IMR-90 (cell line): ENCODE measurements around the gene KRT32. TPM values are rescaled to one million over a fixed set of nuclear protein-coding genes. Genes with fewer than 3 reads are reported as not detected.

Source experiments
- ATAC-seq: fragments of 200-7000 bp; cut with Tn5 transposase; 2 replicates; pipeline ENCODE4 v1.9.1; 2020; ENCODE audit warnings: low read depth, mild to moderate bottlenecking, moderate library complexity
- BruUV-seq: library from RNA; stranded (reverse); fragments of 400-500 nt; replicated peaks from 2 replicates; lab custom pipeline; 2021; lab: Mats Ljungman, UMichigan
- CTCF ChIA-PET: fragments of 300-600 bp; formaldehyde crosslinking; extraction: SDS; loops from one replicate; lab custom pipeline; 2021; ENCODE audit warnings: antibody characterized with exemption; lab: Yijun Ruan, JAX
- POLR2A ChIA-PET: fragments of 300-600 bp; sonication (Branson Sonifier 250); formaldehyde crosslinking; loops from one replicate; lab custom pipeline; 2022; ENCODE audit warnings: antibody characterized with exemption; ENCODE audit not compliant: unreplicated experiment; lab: Charles Lee
- DNase-seq: peaks from one replicate; pipeline ENCODE4 v3.0.0; 2013
- H2AFZ ChIP-seq: replicated peaks from 2 replicates; pipeline ENCODE3; 2013; ENCODE audit warnings: low read length, mild to moderate bottlenecking; ENCODE audit not compliant: poor library complexity
- H2AK5ac ChIP-seq: 2 replicates; pipeline ENCODE4 v1.6.1; 2013; ENCODE audit warnings: low read depth, low read length, inconsistent platforms
- H2AK9ac ChIP-seq: replicated peaks from 2 replicates; pipeline ENCODE3; 2013; ENCODE audit warnings: mild to moderate bottlenecking, low read depth, low read length, moderate library complexity; ENCODE audit not compliant: poor library complexity
- H2BK120ac ChIP-seq: 2 replicates; pipeline ENCODE4 v1.6.1; 2013; ENCODE audit warnings: low read depth, low read length, inconsistent platforms
- H2BK15ac ChIP-seq: 3 replicates; pipeline ENCODE4 v1.6.1; 2013; ENCODE audit warnings: low read depth, low read length, inconsistent platforms
- H2BK20ac ChIP-seq: 2 replicates; pipeline ENCODE4 v1.6.1; 2013; ENCODE audit warnings: low read depth, mild to moderate bottlenecking, inconsistent platforms, low read length, moderate library complexity
- H2BK5ac ChIP-seq: 2 replicates; pipeline ENCODE4 v1.6.1; 2013; ENCODE audit warnings: mild to moderate bottlenecking, low read depth, low read length, inconsistent platforms; ENCODE audit not compliant: poor library complexity, severe bottlenecking
- H3K14ac ChIP-seq: replicated peaks from 2 replicates; pipeline ENCODE4 v1.6.1; 2013; ENCODE audit warnings: low read depth, low read length, inconsistent platforms
- H3K18ac ChIP-seq: 2 replicates; pipeline ENCODE4 v1.6.1; 2013; ENCODE audit warnings: low read depth, low read length, control low read depth
- H3K23ac ChIP-seq: 2 replicates; pipeline ENCODE4 v1.6.1; 2013; ENCODE audit warnings: low read depth, low read length, inconsistent platforms
- H3K27ac ChIP-seq: 2 replicates; pipeline ENCODE4 v1.5.1; 2013; ENCODE audit warnings: mild to moderate bottlenecking, control low read depth, low read length; ENCODE audit not compliant: insufficient read depth
- H3K27me3 ChIP-seq: 2 replicates; pipeline ENCODE4 v1.6.1; 2013; ENCODE audit warnings: low read length; ENCODE audit not compliant: control insufficient read depth, insufficient read depth
- H3K36me3 ChIP-seq: 2 replicates; pipeline ENCODE4 v1.6.1; 2013; ENCODE audit warnings: low read length, mixed read lengths; ENCODE audit not compliant: control insufficient read depth, insufficient read depth
- H3K4ac ChIP-seq: 2 replicates; pipeline ENCODE4 v1.6.1; 2013; ENCODE audit warnings: low read depth, low read length, inconsistent platforms
- H3K4me1 ChIP-seq: 2 replicates; pipeline ENCODE4 v1.6.1; 2013; ENCODE audit warnings: low read length, mixed read lengths; ENCODE audit not compliant: control insufficient read depth, insufficient read depth
- H3K4me2 ChIP-seq: 2 replicates; pipeline ENCODE4 v1.6.1; 2013; ENCODE audit warnings: low read depth, mild to moderate bottlenecking, control low read depth, low read length, moderate library complexity
- H3K4me3 ChIP-seq: 2 replicates; pipeline ENCODE4 v1.5.1; 2013; ENCODE audit warnings: low read depth, mild to moderate bottlenecking, control low read depth, low read length, moderate library complexity; ENCODE audit not compliant: insufficient read depth
- H3K56ac ChIP-seq: 2 replicates; pipeline ENCODE4 v1.6.1; 2013; ENCODE audit warnings: low read length, inconsistent platforms; ENCODE audit not compliant: insufficient read depth; ENCODE audit errors: extremely low read depth
- H3K79me1 ChIP-seq, 2 experiments: 2 replicates each; pipeline ENCODE4 v1.6.1; 2013; ENCODE audit warnings: low read length in 2 of 2, inconsistent platforms in 1 of 2, low read depth in 1 of 2
- H3K9ac ChIP-seq: 2 replicates; pipeline ENCODE4 v1.6.1; 2013; ENCODE audit warnings: low read depth, low read length, control low read depth
- H3K9me1 ChIP-seq: 2 replicates; pipeline ENCODE4 v1.6.1; 2013; ENCODE audit warnings: low read length, inconsistent platforms; ENCODE audit not compliant: insufficient read depth
- H3K9me3 ChIP-seq: 2 replicates; pipeline ENCODE4 v1.6.1; 2013; ENCODE audit warnings: low read length; ENCODE audit not compliant: control insufficient read depth, insufficient read depth
- H4K20me1 ChIP-seq: 2 replicates; pipeline ENCODE4 v1.6.1; 2013; ENCODE audit warnings: low read length, inconsistent platforms; ENCODE audit not compliant: insufficient read depth
- H4K5ac ChIP-seq: 2 replicates; pipeline ENCODE4 v1.6.1; 2013; ENCODE audit warnings: mild to moderate bottlenecking, low read depth, low read length, control low read depth
- H4K8ac ChIP-seq, 2 experiments: 2 replicates each; pipeline ENCODE4 v1.6.1; 2013; ENCODE audit warnings: low read depth in 2 of 2, low read length in 2 of 2, control low read depth in 1 of 2, inconsistent platforms in 1 of 2
- H4K91ac ChIP-seq: 2 replicates; pipeline ENCODE4 v1.6.1; 2013; ENCODE audit warnings: low read depth, low read length, inconsistent platforms; ENCODE audit not compliant: insufficient read depth
- BHLHE40 ChIP-seq: fragments of 150-350 bp; IDR thresholded peaks from 2 replicates; pipeline ENCODE4 v1.6.1; 2016; ENCODE audit warnings: mild to moderate bottlenecking, low read depth, low read length
- CEBPB ChIP-seq: IDR thresholded peaks from 2 replicates; pipeline ENCODE4 v1.6.1; 2012; ENCODE audit warnings: low read depth, low read length, improper control_type of control experiment
- CHD1 ChIP-seq: IDR thresholded peaks from 2 replicates; pipeline ENCODE4 v1.6.1; 2012; ENCODE audit warnings: low read depth, low read length, improper control_type of control experiment
- ELK1 ChIP-seq: fragments of 150-350 bp; IDR thresholded peaks from 2 replicates; pipeline ENCODE4 v1.6.1; 2016; ENCODE audit warnings: low read depth, mild to moderate bottlenecking, low read length, moderate library complexity, borderline replicate concordance
- FOS ChIP-seq: fragments of 150-350 bp; IDR thresholded peaks from 2 replicates; pipeline ENCODE4 v1.6.1; 2016; ENCODE audit warnings: low read depth, low read length
- MAFK ChIP-seq: IDR thresholded peaks from 2 replicates; pipeline ENCODE4 v1.6.1; 2012; ENCODE audit warnings: low read depth, low read length, improper control_type of control experiment
- MAZ ChIP-seq: IDR thresholded peaks from 2 replicates; pipeline ENCODE4 v1.6.1; 2012; ENCODE audit warnings: low read depth, mild to moderate bottlenecking, low read length, improper control_type of control experiment, moderate library complexity, borderline replicate concordance
- MXI1 ChIP-seq: IDR thresholded peaks from 2 replicates; pipeline ENCODE4 v1.6.1; 2012; ENCODE audit warnings: low read depth, mild to moderate bottlenecking, low read length, moderate library complexity, borderline replicate concordance
- NFE2L2 ChIP-seq: fragments of 150-350 bp; IDR thresholded peaks from 2 replicates; pipeline ENCODE4 v1.6.1; 2016; ENCODE audit warnings: low read depth, mild to moderate bottlenecking, low read length
- POLR2A ChIP-seq: IDR thresholded peaks from 2 replicates; pipeline ENCODE4 v1.6.1; 2012; ENCODE audit warnings: mild to moderate bottlenecking, low read depth, low read length
- RAD21 ChIP-seq: IDR thresholded peaks from 2 replicates; pipeline ENCODE4 v1.6.1; 2012; ENCODE audit warnings: low read length, improper control_type of control experiment
- RCOR1 ChIP-seq: IDR thresholded peaks from 2 replicates; pipeline ENCODE4 v1.6.1; 2012; ENCODE audit warnings: mild to moderate bottlenecking, low read length, improper control_type of control experiment; ENCODE audit not compliant: insufficient replicate concordance
- RFX5 ChIP-seq: IDR thresholded peaks from 2 replicates; pipeline ENCODE4 v1.8.0; 2012; ENCODE audit warnings: low read depth, mild to moderate bottlenecking, low read length, moderate library complexity
- SMC3 ChIP-seq: fragments of 150-350 bp; IDR thresholded peaks from 2 replicates; pipeline ENCODE4 v1.6.1; 2016; ENCODE audit warnings: low read depth, mild to moderate bottlenecking, antibody characterized with exemption, low read length, moderate library complexity
- WGBS, 2 experiments: methylation state at CpG; one replicate each; pipeline versions ENCODE4 v1.1.5 to v1.1.7; 2013; ENCODE audit warnings: missing lambda C conversion rate in 2 of 2; ENCODE audit not compliant: insufficient read length in 1 of 2; ENCODE audit errors: extremely low coverage in 2 of 2; 5-methylcytosine and 5-hydroxymethylcytosine counted together
- dilution Hi-C: fragments of 300-500 bp; cut with HindIII; formaldehyde crosslinking; loops from one replicate; pipeline ENCODE4 v1.14.3; 2018; ENCODE audit warnings: low sequenced_read_pairs; ENCODE audit not compliant: unreplicated experiment
- in situ Hi-C: fragments of 300-500 bp; cut with MboI; formaldehyde crosslinking; loops from 3 replicates; pipeline ENCODE4 v1.14.3; 2019; ENCODE audit warnings: low sequenced_read_pairs, inconsistent platforms, mixed read lengths
- intact Hi-C: fragments of 100-400 bp; cut with micrococcal nuclease; formaldehyde crosslinking; loops from 2 replicates; pipeline ENCODE4 v1.10.0; 2022
- polyA plus RNA-seq, 3 experiments: library from polyadenylated mRNA; depleted of rRNA; stranded (reverse); fragments of >200 nt; gene quantifications; 2 replicates each; pipeline ENCODE4 v1.2.3, GENCODE V29; 2012; ENCODE audit warnings: low replicate concordance in 1 of 3
- total RNA-seq: library from RNA; depleted of rRNA; stranded (reverse); fragments of >200 nt; gene quantifications from 2 replicates; pipeline ENCODE4 v1.2.3, GENCODE V29; 2012
- TF ChIP-seq, protein P1 (sequence below): fragments of 150-350 bp; IDR thresholded peaks from 2 replicates; pipeline ENCODE4 v1.6.1; 2017; ENCODE audit warnings: mild to moderate bottlenecking, antibody characterized with exemption, low read length, low read depth
- TF ChIP-seq, protein P2 (sequence below): conservative IDR thresholded peaks from 2 replicates; pipeline ENCODE4 v1.5.1; 2012; ENCODE audit warnings: mild to moderate bottlenecking, low read depth, low read length, improper control_type of control experiment

Gene KRT32
- total and polyA plus RNA-seq, 2 of the 4 experiments (the other 2 are of a cell fraction), result 0.09 TPM; not detected in 1

DNA sequence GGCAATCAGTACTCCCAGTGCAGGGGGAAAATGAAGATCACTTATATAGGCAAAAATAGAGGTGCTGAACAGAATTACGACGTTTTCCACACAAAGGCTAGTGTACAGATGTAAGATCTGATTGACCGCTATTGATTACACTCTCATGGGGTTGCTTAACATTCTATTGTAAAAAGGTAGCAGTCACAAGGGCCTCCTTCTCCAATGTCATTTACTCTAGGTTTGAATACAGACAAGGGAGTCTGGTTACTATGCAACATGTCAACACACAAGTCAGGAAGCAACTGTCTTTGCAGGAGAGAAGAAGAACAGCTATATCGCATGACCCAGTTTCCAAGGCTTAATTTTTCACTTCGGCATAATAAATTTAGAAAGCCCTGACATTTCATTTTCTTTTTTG, 50.7 kb downstream of the KRT32 start:
- no peaks in the 10 kb centered on the region for H3K36me3 ChIP-seq
- no peaks in the 10 kb centered on the region for H3K9me3 ChIP-seq
- peak overlapping the region; percentile 42; the same call in 1 of the 2 replicates for H4K5ac ChIP-seq
- peak overlapping the region; percentile 53 for H2BK20ac ChIP-seq
- no peak overlapping the region; the same call in 1 of the 2 replicates for H3K4me2 ChIP-seq
- ATAC-seq (no peak), DNase-seq (no peak)
- BruUV-seq, result no TSS peak
- peak overlapping the region; percentile 62 for H2AK5ac ChIP-seq
- peak overlapping the region; percentile 56 for H2BK120ac ChIP-seq
- WGBS, 2 experiments, result no CpG with 5 or more reads among the region's 5 CpGs
- peak overlapping the region; percentile 76 for H3K4ac ChIP-seq
- peak overlapping the region; percentile 59; the same call in 2 of the 3 replicates for H2BK15ac ChIP-seq
- H3K23ac ChIP-seq, result peak overlapping the region; percentile 34; the same call in 1 of the 2 replicates
- peak overlapping the region; percentile 79; the same call in 1 of the 2 replicates for H3K18ac ChIP-seq
- H3K79me1 ChIP-seq, result no peaks in the 10 kb centered on the region
- intact Hi-C loops (no loop called here), in situ Hi-C loops (no loop called here), dilution Hi-C loops (no loop called here)
- H4K20me1 ChIP-seq, result no peaks in the 10 kb centered on the region
- H3K9ac ChIP-seq, result no peak overlapping the region
- H2BK5ac ChIP-seq, result peak overlapping the region; percentile 89
- H3K27ac ChIP-seq, result peak overlapping the region; percentile 18; the same call in 1 of the 2 replicates
- no peak overlapping the region; the same call in none of the 2 replicates for H3K56ac ChIP-seq
- H3K9me1 ChIP-seq, result peaks cover 29% of the 10 kb centered on the region
- H4K8ac ChIP-seq, result peak overlapping the region in 1 of 2 experiments; percentile 31; a peak in 1 of 4 replicates
- CTCF ChIA-PET, result interaction anchor here (1.0 kb wide), 1 partner anchor 598 kb away, joined by 3 read pairs; no protein-coding TSS in a partner anchor
- no peak overlapping the region for H2AFZ ChIP-seq
- no peak overlapping the region for H2AK9ac ChIP-seq
- peaks cover 36% of the 10 kb centered on the region for H3K4me1 ChIP-seq
- no peak overlapping the region for H3K4me3 ChIP-seq
- H4K91ac ChIP-seq, result peak overlapping the region; percentile 16; the same call in 1 of the 2 replicates
- TF ChIP-seq POLR2A (no peak), MAFK (no peak), RAD21 (no peak), MXI1 (no peak), CEBPB (no peak), SMC3 (no peak), ELK1 (no peak), FOS (no peak), RFX5 (no peak), MAZ (no peak), CHD1 (no peak), NFE2L2 (no peak), RCOR1 (no peak), BHLHE40 (no peak)
- TF ChIP-seq, protein P1, sequence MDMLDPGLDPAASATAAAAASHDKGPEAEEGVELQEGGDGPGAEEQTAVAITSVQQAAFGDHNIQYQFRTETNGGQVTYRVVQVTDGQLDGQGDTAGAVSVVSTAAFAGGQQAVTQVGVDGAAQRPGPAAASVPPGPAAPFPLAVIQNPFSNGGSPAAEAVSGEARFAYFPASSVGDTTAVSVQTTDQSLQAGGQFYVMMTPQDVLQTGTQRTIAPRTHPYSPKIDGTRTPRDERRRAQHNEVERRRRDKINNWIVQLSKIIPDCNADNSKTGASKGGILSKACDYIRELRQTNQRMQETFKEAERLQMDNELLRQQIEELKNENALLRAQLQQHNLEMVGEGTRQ, result no peak
- TF ChIP-seq, protein P2, sequence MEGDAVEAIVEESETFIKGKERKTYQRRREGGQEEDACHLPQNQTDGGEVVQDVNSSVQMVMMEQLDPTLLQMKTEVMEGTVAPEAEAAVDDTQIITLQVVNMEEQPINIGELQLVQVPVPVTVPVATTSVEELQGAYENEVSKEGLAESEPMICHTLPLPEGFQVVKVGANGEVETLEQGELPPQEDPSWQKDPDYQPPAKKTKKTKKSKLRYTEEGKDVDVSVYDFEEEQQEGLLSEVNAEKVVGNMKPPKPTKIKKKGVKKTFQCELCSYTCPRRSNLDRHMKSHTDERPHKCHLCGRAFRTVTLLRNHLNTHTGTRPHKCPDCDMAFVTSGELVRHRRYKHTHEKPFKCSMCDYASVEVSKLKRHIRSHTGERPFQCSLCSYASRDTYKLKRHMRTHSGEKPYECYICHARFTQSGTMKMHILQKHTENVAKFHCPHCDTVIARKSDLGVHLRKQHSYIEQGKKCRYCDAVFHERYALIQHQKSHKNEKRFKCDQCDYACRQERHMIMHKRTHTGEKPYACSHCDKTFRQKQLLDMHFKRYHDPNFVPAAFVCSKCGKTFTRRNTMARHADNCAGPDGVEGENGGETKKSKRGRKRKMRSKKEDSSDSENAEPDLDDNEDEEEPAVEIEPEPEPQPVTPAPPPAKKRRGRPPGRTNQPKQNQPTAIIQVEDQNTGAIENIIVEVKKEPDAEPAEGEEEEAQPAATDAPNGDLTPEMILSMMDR, result no peak
- POLR2A ChIA-PET, result no interaction called here
- peak overlapping the region; percentile 76; the same call in 1 of the 2 replicates for H3K14ac ChIP-seq
- H3K27me3 ChIP-seq, result no peaks in the 10 kb centered on the region
